K562 (cell line): Measurements from ENCODE around the gene CIAO3. TPM values are rescaled to one million over a fixed set of nuclear protein-coding genes. Genes with fewer than 3 reads are reported as not detected.

ENCODE experiments used
- ATAC-seq: fragments of 200-7000 bp; cut with Tn5 transposase; 3 replicates; pipeline ENCODE4 v1.9.1; 2020; ENCODE audit warnings: moderate library complexity
- BruUV-seq: library from RNA; stranded (reverse); fragments of 400-500 nt; replicated peaks from 2 replicates; lab custom pipeline; 2021; lab: Mats Ljungman, UMichigan
- CTCF ChIA-PET: fragments of 300-600 bp; formaldehyde crosslinking; extraction: SDS; loops from one replicate; lab custom pipeline; 2021; ENCODE audit warnings: low intra/inter-chr PET ratio; lab: Yijun Ruan, JAX
- POLR2A ChIA-PET: fragments of 300-600, 350-650 bp; sonication (Branson Sonifier 250); formaldehyde crosslinking; extraction: SDS; loops from one replicate; lab custom pipeline; 2021; ENCODE audit warnings: antibody characterized with exemption, inconsistent platforms; lab: Yijun Ruan, JAX
- DNase-seq, 4 experiments: peaks; one replicate each; pipeline versions ENCODE4 v3.0.0 to v3.0.0-alpha.2; 2011 to 2018; ENCODE audit warnings: low spot score in 3 of 4, mixed read lengths in 3 of 4; ENCODE audit errors: extremely low read depth in 1 of 4
- FAIRE-seq: peaks from 2 replicates; lab custom pipeline; 2011; peaks lifted over from hg19 to GRCh38; lab: Jason Lieb, UNC
- H2AFZ ChIP-seq: 2 replicates; pipeline ENCODE4 v1.6.0; 2011; ENCODE audit warnings: low read depth, low read length, control low read depth, inconsistent platforms
- H3K27ac ChIP-seq: fragments of 200-600 bp; 3 replicates; pipeline ENCODE4 v1.8.0; 2011; ENCODE audit warnings: low read depth, mild to moderate bottlenecking, control low read depth, inconsistent platforms, low read length, moderate library complexity, mixed read lengths; ENCODE audit errors: extremely low read depth
- H3K27me3 ChIP-seq, 2 experiments: fragments of 300-600 bp in 1 of 2; 2 replicates in 1 of 2; 3 replicates in 1 of 2; pipeline versions ENCODE4 v1.6.0 to v1.8.0; 2011; ENCODE audit warnings: inconsistent platforms in 2 of 2, low read length in 2 of 2, mild to moderate bottlenecking in 1 of 2, mixed read lengths in 1 of 2, moderate library complexity in 1 of 2; ENCODE audit not compliant: control insufficient read depth in 2 of 2, insufficient read depth in 2 of 2
- H3K36me3 ChIP-seq: fragments of 300-600 bp; 3 replicates; pipeline ENCODE4 v1.8.0; 2011; ENCODE audit warnings: mild to moderate bottlenecking, low read length, inconsistent platforms; ENCODE audit not compliant: control insufficient read depth, insufficient read depth
- H3K4me1 ChIP-seq, 2 experiments: fragments of 200-600 bp in 1 of 2; replicated peaks in 1 of 2; 2 replicates in 1 of 2; 3 replicates in 1 of 2; pipeline versions ENCODE4 v1.5.1 to v1.8.0; 2011; ENCODE audit warnings: inconsistent platforms in 2 of 2, low read length in 2 of 2, mild to moderate bottlenecking in 1 of 2, mixed read lengths in 1 of 2, moderate library complexity in 1 of 2; ENCODE audit not compliant: control insufficient read depth in 2 of 2, insufficient read depth in 2 of 2
- H3K4me2 ChIP-seq: 2 replicates; pipeline ENCODE4 v1.6.1; 2011; ENCODE audit warnings: low read length, control low read depth, inconsistent platforms, mixed read lengths; ENCODE audit not compliant: insufficient read depth
- H3K4me3 ChIP-seq: fragments of 200-600 bp; sonication (generic), shearing (Covaris generic); 2 replicates; pipeline ENCODE4 v1.5.1; 2016; ENCODE audit warnings: control low read depth, inconsistent platforms
- H3K79me2 ChIP-seq: fragments of 200-600 bp; 3 replicates; pipeline ENCODE4 v1.8.0; 2011; ENCODE audit warnings: low read length, inconsistent platforms; ENCODE audit not compliant: control insufficient read depth, insufficient read depth
- H3K9ac ChIP-seq, 2 experiments: 2 replicates each; pipeline versions ENCODE4 v1.6.0 to v1.6.1; 2011; ENCODE audit warnings: low read depth in 2 of 2, low read length in 2 of 2, control low read depth in 1 of 2, inconsistent platforms in 1 of 2, mild to moderate bottlenecking in 1 of 2, mixed read lengths in 1 of 2; ENCODE audit not compliant: insufficient read depth in 1 of 2
- H3K9me1 ChIP-seq: one replicate; pipeline ENCODE4 v1.6.0; 2011; ENCODE audit warnings: inconsistent platforms, mild to moderate bottlenecking, low read length, moderate library complexity; ENCODE audit not compliant: control insufficient read depth, insufficient read depth
- H3K9me3 ChIP-seq: replicated peaks from 2 replicates; pipeline ENCODE4 v1.5.1; 2011; ENCODE audit warnings: low read depth, low read length, inconsistent platforms; ENCODE audit not compliant: control insufficient read depth, insufficient read depth
- H4K20me1 ChIP-seq: replicated peaks from 2 replicates; pipeline ENCODE4 v1.6.1; 2011; ENCODE audit warnings: low read length, inconsistent platforms, mixed read lengths; ENCODE audit not compliant: control insufficient read depth, insufficient read depth
- ESRRA ChIP-seq: fragments of 450-650 bp; IDR thresholded peaks from 2 replicates; pipeline ENCODE4 v1.6.1; 2014; ENCODE audit warnings: low read depth, mild to moderate bottlenecking, moderate library complexity, borderline replicate concordance
- LEF1 ChIP-seq: fragments of 450-650 bp; IDR thresholded peaks from 2 replicates; pipeline ENCODE4 v1.6.1; 2016; ENCODE audit warnings: mild to moderate bottlenecking
- NCOA2 ChIP-seq, 2 experiments: fragments of 450-650 bp; IDR thresholded peaks; 2 replicates each; pipeline ENCODE4 v1.6.1; 2018; ENCODE audit warnings: mild to moderate bottlenecking in 2 of 2, moderate library complexity in 1 of 2; ENCODE audit not compliant: partially characterized antibody in 2 of 2
- POLR3G ChIP-seq: IDR thresholded peaks from 2 replicates; pipeline ENCODE4 v1.6.1; 2011; ENCODE audit not compliant: insufficient read length, insufficient replicate concordance; ENCODE audit errors: extremely low read depth
- RBM22 ChIP-seq: fragments of 200-400 bp; formaldehyde crosslinking; IDR thresholded peaks from 2 replicates; pipeline ENCODE4 v1.6.1; 2018; ENCODE audit warnings: low read length, low read depth; ENCODE audit not compliant: poor library complexity, severe bottlenecking
- RBM25 ChIP-seq: fragments of 200-400 bp; formaldehyde crosslinking; IDR thresholded peaks from 2 replicates; pipeline ENCODE4 v1.6.1; 2018; ENCODE audit warnings: low read length, low read depth, moderate library complexity; ENCODE audit not compliant: severe bottlenecking
- RBM34 ChIP-seq: fragments of 200-400 bp; formaldehyde crosslinking; IDR thresholded peaks from 2 replicates; pipeline ENCODE4 v1.6.1; 2018; ENCODE audit warnings: low read length, borderline replicate concordance; ENCODE audit not compliant: insufficient read depth
- ZFPM2 ChIP-seq: fragments of 250-450 bp; sonication (Bioruptor Pico); IDR thresholded peaks from 2 replicates; pipeline ENCODE4 v1.5.1; 2022; ENCODE audit warnings: mild to moderate bottlenecking
- ZNF384 ChIP-seq: IDR thresholded peaks from 2 replicates; pipeline ENCODE4 v1.6.1; 2012; ENCODE audit warnings: low read depth, low read length, improper control_type of control experiment
- ZNF41 ChIP-seq: fragments of 250-450 bp; sonication (Bioruptor Pico); conservative IDR thresholded peaks from 2 replicates; pipeline ENCODE4 v1.4.0; 2020; ENCODE audit warnings: mild to moderate bottlenecking
- ZNF830 ChIP-seq: fragments of 250-450 bp; sonication (Bioruptor Pico); IDR thresholded peaks from 2 replicates; pipeline ENCODE4 v1.5.0; 2021; ENCODE audit warnings: mild to moderate bottlenecking
- WGBS: fragments of 100-300 bp; shearing (Covaris generic); methylation state at CpG from one replicate; pipeline ENCODE4 v1.1.6; 2016; ENCODE audit warnings: low coverage, mixed read lengths; ENCODE audit not compliant: insufficient coverage; ENCODE audit errors: missing lambda C conversion rate; 5-methylcytosine and 5-hydroxymethylcytosine counted together
- in situ Hi-C: fragments of 300-500 bp; cut with MboI; formaldehyde crosslinking; loops from 4 replicates; pipeline ENCODE4 v1.15.0; 2018; ENCODE audit warnings: inconsistent platforms, mixed read lengths
- intact Hi-C: fragments of 100-400 bp; cut with micrococcal nuclease; formaldehyde crosslinking; loops from 2 replicates; pipeline ENCODE4 v1.14.2; 2022
- polyA plus RNA-seq, 8 experiments: library from polyadenylated mRNA; depleted of rRNA in 4 of 8; stranded (reverse) in 5 of 8; unstranded in 3 of 8; fragments of >200 nt; fragmentation: Nextera tagmentation in 2 of 8; fragmentation: Illumina TruSeq in 1 of 8; extraction: Ambion mirVana in 2 of 8; extraction: Trizol in 1 of 8; gene quantifications; 2 replicates each; pipeline versions ENCODE4 v1.2.1 to v1.2.3, GENCODE V29; 2011 to 2014; ENCODE audit warnings: inconsistent platforms in 1 of 8, missing spikeins in 1 of 8
- total RNA-seq, 7 experiments: library from RNA; depleted of rRNA in 6 of 7; stranded (reverse); fragments of >200 nt in 6 of 7; fragmentation: Illumina TruSeq in 2 of 7; extraction: Trizol in 2 of 7; gene quantifications; 2 replicates each; pipeline versions ENCODE4 v1.2.1 to v1.2.3, GENCODE V29; 2011 to 2021; ENCODE audit warnings: low replicate concordance in 1 of 7
- TF ChIP-seq, protein P1 (sequence below): IDR thresholded peaks from 3 replicates; pipeline ENCODE4 v1.6.1; 2011; ENCODE audit warnings: borderline replicate concordance, mild to moderate bottlenecking, moderate library complexity; ENCODE audit not compliant: insufficient read length; ENCODE audit errors: extremely low read depth
- TF ChIP-seq, protein P2 (sequence below): fragments of 450-650 bp; formaldehyde crosslinking; IDR thresholded peaks from 2 replicates; pipeline ENCODE4 v1.4.0; 2022; ENCODE audit warnings: missing genetic modification characterization

Gene CIAO3
- total and polyA plus RNA-seq, 9 of the 15 experiments (the other 6 are each of a cell fraction or from before 2014, with no cell fraction given): 2.2 to 35.6 (median 18.7) TPM

DNA sequence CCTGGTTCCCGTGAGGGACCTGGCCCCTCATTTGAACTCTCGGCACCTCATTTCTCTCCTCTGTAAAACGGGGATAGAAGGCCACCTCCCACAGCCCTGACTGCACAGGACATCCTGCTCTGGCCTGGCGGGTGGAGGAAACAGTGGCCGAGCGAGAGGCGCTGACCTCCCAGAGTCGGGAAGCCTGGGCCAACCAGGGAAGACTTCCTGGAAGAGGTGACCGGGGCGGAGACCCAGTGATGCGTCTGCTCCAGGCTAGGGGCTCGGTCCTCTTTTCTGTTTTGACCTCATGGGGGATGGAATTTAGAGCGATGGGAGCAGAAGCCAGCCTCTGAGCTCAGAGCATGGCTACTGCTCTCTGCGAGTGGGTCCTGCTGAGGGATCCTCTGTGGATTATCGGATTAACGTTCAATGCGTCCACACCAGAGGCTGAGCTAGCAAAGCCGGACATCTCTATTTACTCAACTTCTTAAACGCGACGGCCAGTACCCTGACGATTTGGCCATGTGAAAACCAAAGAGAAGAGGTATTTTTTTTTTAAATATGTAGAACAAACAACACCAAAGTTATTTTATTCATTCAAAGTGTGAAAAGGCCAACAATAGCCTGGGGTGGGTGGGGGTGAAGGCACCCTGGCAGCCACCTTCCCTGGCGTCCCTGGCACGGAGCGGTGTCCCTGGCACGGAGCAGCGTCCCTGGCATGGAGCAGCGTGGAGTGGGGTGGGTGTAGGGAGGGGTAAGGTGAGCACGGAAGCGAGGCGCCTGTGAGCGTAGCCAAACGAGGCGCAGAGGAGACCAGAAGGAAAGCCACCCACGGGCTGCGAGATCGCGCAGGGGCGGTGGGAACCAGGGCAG is 10.6 kb upstream of the CIAO3 start (continued):
- TF ChIP-seq, protein P1, sequence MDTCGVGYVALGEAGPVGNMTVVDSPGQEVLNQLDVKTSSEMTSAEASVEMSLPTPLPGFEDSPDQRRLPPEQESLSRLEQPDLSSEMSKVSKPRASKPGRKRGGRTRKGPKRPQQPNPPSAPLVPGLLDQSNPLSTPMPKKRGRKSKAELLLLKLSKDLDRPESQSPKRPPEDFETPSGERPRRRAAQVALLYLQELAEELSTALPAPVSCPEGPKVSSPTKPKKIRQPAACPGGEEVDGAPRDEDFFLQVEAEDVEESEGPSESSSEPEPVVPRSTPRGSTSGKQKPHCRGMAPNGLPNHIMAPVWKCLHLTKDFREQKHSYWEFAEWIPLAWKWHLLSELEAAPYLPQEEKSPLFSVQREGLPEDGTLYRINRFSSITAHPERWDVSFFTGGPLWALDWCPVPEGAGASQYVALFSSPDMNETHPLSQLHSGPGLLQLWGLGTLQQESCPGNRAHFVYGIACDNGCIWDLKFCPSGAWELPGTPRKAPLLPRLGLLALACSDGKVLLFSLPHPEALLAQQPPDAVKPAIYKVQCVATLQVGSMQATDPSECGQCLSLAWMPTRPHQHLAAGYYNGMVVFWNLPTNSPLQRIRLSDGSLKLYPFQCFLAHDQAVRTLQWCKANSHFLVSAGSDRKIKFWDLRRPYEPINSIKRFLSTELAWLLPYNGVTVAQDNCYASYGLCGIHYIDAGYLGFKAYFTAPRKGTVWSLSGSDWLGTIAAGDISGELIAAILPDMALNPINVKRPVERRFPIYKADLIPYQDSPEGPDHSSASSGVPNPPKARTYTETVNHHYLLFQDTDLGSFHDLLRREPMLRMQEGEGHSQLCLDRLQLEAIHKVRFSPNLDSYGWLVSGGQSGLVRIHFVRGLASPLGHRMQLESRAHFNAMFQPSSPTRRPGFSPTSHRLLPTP: peak; percentile 24
- TF ChIP-seq RBM25 (peak; percentile 44), RBM22 (no peak), ZNF384 (no peak)

DNA sequence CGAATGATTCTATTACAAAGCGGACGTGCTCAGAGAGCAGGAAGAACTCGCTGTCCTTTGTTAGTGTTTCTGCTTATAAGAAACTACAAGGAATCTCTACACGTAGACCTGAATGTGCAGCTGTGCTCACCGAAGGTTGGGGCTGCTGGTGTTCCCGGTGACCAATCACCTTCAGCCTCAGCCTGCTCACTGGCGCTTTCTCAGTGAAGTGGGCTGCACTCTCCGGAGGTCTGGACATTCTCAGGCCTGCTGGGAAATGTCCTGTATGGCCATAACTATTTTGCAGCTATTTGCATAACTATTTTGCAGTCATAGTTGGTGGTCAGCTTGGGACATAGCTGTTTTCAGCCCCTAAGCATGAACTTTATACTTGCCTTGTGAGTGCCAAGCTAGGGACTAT is 9.7 kb upstream of the CIAO3 start:
- H4K20me1 ChIP-seq: no peaks in the 10 kb centered on the region
- peaks cover 6 to 29% of the 10 kb centered on the region in 2 experiments; a peak in 4 of 5 replicates for H3K4me1 ChIP-seq
- TF ChIP-seq POLR3G (no peak), ZNF41 (no peak), NCOA2 (IDR thresholded peaks at IDR 0.05; ENCODE audit: partially characterized antibody in 2 of 2) (no peak), ESRRA (no peak), ZNF830 (CRISPR knock-in tag) (no peak), RBM34 (no peak), ZFPM2 (no peak), LEF1 (no peak)
- TF ChIP-seq, protein P2, sequence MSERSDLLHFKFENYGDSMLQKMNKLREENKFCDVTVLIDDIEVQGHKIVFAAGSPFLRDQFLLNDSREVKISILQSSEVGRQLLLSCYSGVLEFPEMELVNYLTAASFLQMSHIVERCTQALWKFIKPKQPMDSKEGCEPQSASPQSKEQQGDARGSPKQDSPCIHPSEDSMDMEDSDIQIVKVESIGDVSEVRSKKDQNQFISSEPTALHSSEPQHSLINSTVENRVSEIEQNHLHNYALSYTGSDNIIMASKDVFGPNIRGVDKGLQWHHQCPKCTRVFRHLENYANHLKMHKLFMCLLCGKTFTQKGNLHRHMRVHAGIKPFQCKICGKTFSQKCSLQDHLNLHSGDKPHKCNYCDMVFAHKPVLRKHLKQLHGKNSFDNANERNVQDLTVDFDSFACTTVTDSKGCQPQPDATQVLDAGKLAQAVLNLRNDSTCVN (CRISPR knock-in tag): no peak
- no peaks in the 10 kb centered on the region for H3K36me3 ChIP-seq
- DNase-seq: no peak
- WGBS: 41% methylated on average over 9 of the region's 9 CpGs
- 0 out of 2 replicates have a peak overlapping the region, but pooled peaks have one; percentile 44 for H2AFZ ChIP-seq
- no peaks in the 10 kb centered on the region for H3K79me2 ChIP-seq
- no peaks in the 10 kb centered on the region for H3K9me1 ChIP-seq
- intact Hi-C loops: no loop called here
- no peak overlapping the region for H3K4me2 ChIP-seq
- no peak overlapping the region for H3K4me3 ChIP-seq
- ChIA-PET POLR2A (interaction anchor here (0.6 to 1.1 kb wide), 2 partner anchors 9 to 10 kb away, joined by 3 to 4 read pairs; partner anchors contain the start of genes CIAO3 and MSLN), CTCF (no interaction called here)
- no peak overlapping the region for H3K9ac ChIP-seq
- FAIRE-seq: no peak
- ATAC-seq: 0 out of 3 replicates have a peak, but pooled peaks have one; percentile 19
- no peak overlapping the region for H3K27ac ChIP-seq
- H3K9me3 ChIP-seq: no peaks in the 10 kb centered on the region
- no TSS peak for BruUV-seq
- no peaks in the 10 kb centered on the region for H3K27me3 ChIP-seq
- in situ Hi-C loops: no loop called here
